Prostate gland (tissue), 2 donors: Measurements from ENCODE around the gene FMN1.

Experiments used
- POLR2A ChIP-seq: fragments of 450-650 bp; IDR thresholded peaks from one replicate; pipeline ENCODE4 v1.6.1; 2016; ENCODE audit warnings: antibody characterized with exemption, mild to moderate bottlenecking
- POLR2AphosphoS5 ChIP-seq: sonication (generic); formaldehyde crosslinking; IDR thresholded peaks from one replicate; pipeline ENCODE4 v1.6.1; 2017; ENCODE audit warnings: antibody characterized with exemption
- TF ChIP-seq, protein P1 (sequence below), 4 experiments: fragments of 200-600 bp in 2 of 4; fragments of 450-650 bp in 2 of 4; sonication (generic) in 2 of 4; IDR thresholded peaks; 1 replicate in 3 of 4; 2 replicates in 1 of 4; pipeline ENCODE4 v1.5.1; 2016 to 2019; ENCODE audit warnings: antibody characterized with exemption in 4 of 4, mild to moderate bottlenecking in 2 of 4, moderate library complexity in 2 of 4

DNA sequence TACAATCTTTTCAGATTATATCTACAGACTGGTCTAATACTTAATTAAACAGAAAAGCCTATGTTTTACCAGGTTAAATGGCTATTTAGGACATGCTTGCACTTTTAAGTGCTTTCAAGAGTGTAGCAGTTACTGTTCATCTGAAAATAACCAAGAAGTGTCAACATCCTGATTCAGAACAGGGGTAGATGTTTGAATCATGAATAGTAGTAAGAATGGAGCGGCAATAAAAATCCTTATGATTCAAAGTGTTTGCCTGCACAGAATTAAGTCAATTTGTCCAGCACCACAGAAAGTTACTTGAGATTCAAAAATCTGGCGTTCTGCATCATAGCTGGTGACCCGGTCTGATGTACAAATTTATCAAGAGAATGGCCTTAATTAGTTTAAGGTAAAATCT lies 428.4 kb downstream of the FMN1 start:
- TF ChIP-seq, protein P1, sequence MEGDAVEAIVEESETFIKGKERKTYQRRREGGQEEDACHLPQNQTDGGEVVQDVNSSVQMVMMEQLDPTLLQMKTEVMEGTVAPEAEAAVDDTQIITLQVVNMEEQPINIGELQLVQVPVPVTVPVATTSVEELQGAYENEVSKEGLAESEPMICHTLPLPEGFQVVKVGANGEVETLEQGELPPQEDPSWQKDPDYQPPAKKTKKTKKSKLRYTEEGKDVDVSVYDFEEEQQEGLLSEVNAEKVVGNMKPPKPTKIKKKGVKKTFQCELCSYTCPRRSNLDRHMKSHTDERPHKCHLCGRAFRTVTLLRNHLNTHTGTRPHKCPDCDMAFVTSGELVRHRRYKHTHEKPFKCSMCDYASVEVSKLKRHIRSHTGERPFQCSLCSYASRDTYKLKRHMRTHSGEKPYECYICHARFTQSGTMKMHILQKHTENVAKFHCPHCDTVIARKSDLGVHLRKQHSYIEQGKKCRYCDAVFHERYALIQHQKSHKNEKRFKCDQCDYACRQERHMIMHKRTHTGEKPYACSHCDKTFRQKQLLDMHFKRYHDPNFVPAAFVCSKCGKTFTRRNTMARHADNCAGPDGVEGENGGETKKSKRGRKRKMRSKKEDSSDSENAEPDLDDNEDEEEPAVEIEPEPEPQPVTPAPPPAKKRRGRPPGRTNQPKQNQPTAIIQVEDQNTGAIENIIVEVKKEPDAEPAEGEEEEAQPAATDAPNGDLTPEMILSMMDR (IDR thresholded peaks at IDR 0.05), result no peak
- TF ChIP-seq POLR2A (no peak), POLR2AphosphoS5 (no peak)
